AG04449 (cell line): ENCODE data around the gene KIF17.

ENCODE experiments used
- CTCF ChIA-PET: fragments of 350-600 bp; formaldehyde crosslinking; extraction: SDS; loops from one replicate; lab custom pipeline; 2021; ENCODE audit warnings: antibody characterized with exemption; lab: Yijun Ruan, JAX
- POLR2A ChIA-PET: fragments of 400-600, 350-600 bp; formaldehyde crosslinking; extraction: SDS; loops from one replicate; lab custom pipeline; 2020; ENCODE audit warnings: antibody characterized with exemption, inconsistent platforms; lab: Yijun Ruan, JAX
- DNase-seq: peaks from one replicate; pipeline ENCODE4 v3.0.0-alpha.2; 2010; ENCODE audit warnings: low read depth, low spot score
- H3K4me3 ChIP-seq: 2 replicates; pipeline ENCODE4 v1.5.1; 2011; ENCODE audit warnings: low read depth, mild to moderate bottlenecking, control low read depth, low read length
- CTCF ChIP-seq: IDR thresholded peaks from one replicate; pipeline ENCODE4 v1.5.1; 2011; ENCODE audit warnings: mild to moderate bottlenecking, moderate library complexity, low read length, control low read depth, inconsistent platforms; ENCODE audit not compliant: insufficient read depth; ENCODE audit errors: missing control alignments

KIF17 gene

GRCh38 chr1:20616847-20617487 lies 100.8 kb downstream of the KIF17 start:
- H3K4me3 ChIP-seq = no peak overlapping the region
- ChIA-PET POLR2A (no interaction called here), CTCF (interaction anchor here (1.6 to 18.7 kb wide), 4 partner anchors 9 to 42 kb away, joined by 5 to 224 read pairs (median 7); partner anchors contain the start of gene PINK1)
- no peak for TF ChIP-seq CTCF
- no peak for DNase-seq

DNA sequence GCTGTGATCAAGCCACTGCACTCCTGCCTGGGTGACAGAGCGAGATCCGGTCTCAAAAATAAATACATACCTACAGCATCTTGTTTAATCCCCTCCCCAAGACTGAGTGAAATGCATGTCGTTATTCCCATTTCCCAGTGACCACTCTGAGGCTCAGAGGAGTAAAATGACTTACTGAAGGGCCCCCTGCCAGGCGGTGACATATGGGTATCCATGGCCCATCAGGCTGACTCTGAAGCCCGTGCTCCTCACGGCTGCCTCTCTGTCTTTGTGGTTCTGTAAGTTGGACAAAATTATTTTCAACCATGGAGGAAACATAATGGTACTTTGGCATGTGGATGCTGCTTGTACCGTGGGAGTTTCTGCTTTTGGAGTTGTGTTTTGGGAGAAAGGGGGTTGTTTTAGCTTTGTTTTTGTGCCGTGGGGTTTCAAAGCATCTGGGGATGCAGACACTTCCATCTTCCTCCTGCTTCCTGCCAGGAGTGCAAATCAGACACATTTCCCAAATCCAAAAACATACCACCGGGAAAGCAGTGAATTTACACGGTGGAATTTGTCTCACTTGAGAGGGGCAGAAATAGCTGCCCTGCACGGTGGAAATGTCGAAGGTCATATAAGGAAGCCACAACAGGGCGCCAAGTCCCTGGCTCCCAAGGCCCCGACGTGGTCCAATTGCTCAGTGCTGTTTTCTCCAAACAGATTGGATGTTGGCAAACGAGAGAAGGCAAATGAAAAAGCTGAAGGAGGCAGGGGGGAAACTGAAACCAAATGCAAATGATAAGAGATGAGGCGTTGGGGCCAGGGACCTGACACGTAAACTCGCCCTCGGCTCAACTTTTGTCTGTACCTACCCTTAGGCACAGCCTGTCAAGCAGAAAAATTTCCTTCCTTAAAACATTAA lies 101.6 kb downstream of the KIF17 start:
- POLR2A ChIA-PET = no interaction called here
- TF ChIP-seq CTCF = no peak
- DNase-seq = no peak
- no peak overlapping the region for H3K4me3 ChIP-seq
- CTCF ChIA-PET = interaction anchor here (1.6 to 18.7 kb wide), 4 partner anchors 9 to 41 kb away, joined by 5 to 224 read pairs (median 7); partner anchors contain the start of gene PINK1

DNA sequence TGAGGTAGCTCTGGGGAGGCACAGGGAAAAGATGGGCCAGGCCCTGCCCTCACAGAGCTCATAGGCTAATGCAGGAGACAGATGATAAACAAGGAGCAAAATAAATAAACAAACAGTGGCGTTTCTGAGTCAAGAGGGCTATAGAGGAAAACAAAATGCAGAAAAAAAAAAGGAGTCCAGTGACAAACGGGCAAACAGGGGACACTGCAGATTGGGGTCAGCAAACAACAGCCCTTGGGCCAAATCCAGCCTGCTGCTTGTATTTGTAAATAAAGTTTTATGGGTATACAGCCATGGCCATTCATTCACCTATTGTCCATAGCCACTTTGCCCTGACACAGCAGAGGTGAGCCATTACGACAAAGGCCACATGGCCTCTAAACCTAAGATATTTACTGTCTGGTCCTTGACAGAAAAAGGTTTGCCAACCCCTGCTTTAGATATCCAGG lies 103.7 kb downstream of the KIF17 start:
- ChIA-PET POLR2A (interaction anchor here (1.5 to 1.7 kb wide), 2 partner anchors 10 to 25 kb away, joined by 9 to 13 read pairs; partner anchors contain the start of gene CDA), CTCF (interaction anchor here (0.8 to 18.7 kb wide), 5 partner anchors 11 to 39 kb away, joined by 3 to 224 read pairs (median 4); partner anchors contain the start of gene PINK1)
- H3K4me3 ChIP-seq = no peak overlapping the region
- DNase-seq = no peak
- TF ChIP-seq CTCF = no peak
